Activated CD8-positive, alpha-beta T cell treated with anti-CD3 and anti-CD28 coated beads for 36 hours (primary cell): Measurements from ENCODE around the gene UNK. TPM values are rescaled to one million over a fixed set of nuclear protein-coding genes. Genes with fewer than 3 reads are reported as not detected.

Experiments used
- ATAC-seq: fragments of 200-7000 bp; cut with Tn5 transposase; one replicate; pipeline ENCODE4 v1.10.0; 2021; ENCODE audit warnings: mild to moderate bottlenecking, moderate library complexity
- CTCF ChIA-PET: fragments of 350-600 bp; sonication (Branson Sonifier 250); formaldehyde crosslinking; loops from one replicate; lab custom pipeline; 2021; ENCODE audit warnings: antibody characterized with exemption; lab: Charles Lee
- POLR2A ChIA-PET: fragments of 350-600 bp; sonication (Branson Sonifier 250); formaldehyde crosslinking; loops from one replicate; lab custom pipeline; 2021; ENCODE audit warnings: antibody characterized with exemption; lab: Charles Lee
- DNase-seq: peaks from one replicate; pipeline ENCODE4 v3.0.0-alpha.2; 2020
- H3K27ac Mint-ChIP-seq: one replicate; pipeline ENCODE4 v1.8.0; 2021; ENCODE audit warnings: mild to moderate bottlenecking, mixed read lengths
- H3K27me3 Mint-ChIP-seq: one replicate; pipeline ENCODE4 v1.8.0; 2021; ENCODE audit warnings: mixed read lengths
- H3K36me3 Mint-ChIP-seq: one replicate; pipeline ENCODE4 v1.8.0; 2021; ENCODE audit warnings: low read depth, mixed read lengths
- H3K4me1 Mint-ChIP-seq: one replicate; pipeline ENCODE4 v1.8.0; 2021; ENCODE audit warnings: low read depth, mixed read lengths
- H3K4me3 Mint-ChIP-seq: one replicate; pipeline ENCODE4 v1.8.0; 2021; ENCODE audit warnings: mild to moderate bottlenecking, moderate library complexity, mixed read lengths
- H3K9me3 Mint-ChIP-seq: one replicate; pipeline ENCODE4 v1.8.0; 2021; ENCODE audit warnings: mixed read lengths
- CTCF ChIP-seq: fragments of 200-600 bp; IDR thresholded peaks from one replicate; pipeline ENCODE4 v1.8.0; 2022; ENCODE audit warnings: antibody characterized with exemption, mild to moderate bottlenecking
- intact Hi-C: fragments of 100-400 bp; cut with micrococcal nuclease; formaldehyde crosslinking; loops from one replicate; pipeline ENCODE4 v1.10.0; 2022
- total RNA-seq, 2 experiments: library from RNA; stranded (reverse); gene quantifications; one replicate each; pipeline ENCODE4 v1.2.3, GENCODE V29; 2021

The UNK gene
- total RNA-seq, 2 experiments from 2014 or later, result 26.4 to 26.6 TPM

GRCh38 chr17:75739174-75739573 is 45.4 kb upstream of the UNK start:
- POLR2A ChIA-PET, result no interaction called here
- Mint-ChIP-seq H3K27ac (no peak overlapping the region), H3K27me3 (peaks cover 2% of the 10 kb centered on the region), H3K4me3 (no peak overlapping the region), H3K9me3 (no peaks in the 10 kb centered on the region), H3K36me3 (no peaks in the 10 kb centered on the region), H3K4me1 (peaks cover 6% of the 10 kb centered on the region)
- DNase-seq (no peak), ATAC-seq (no peak)
- CTCF ChIA-PET, result interaction anchor here (1.5 to 22.4 kb wide), 3 partner anchors 10 to 106 kb away, joined by 3 to 217 read pairs (median 14); partner anchors contain the start of gene SMIM5
- no peak for TF ChIP-seq CTCF
- intact Hi-C loops, result no loop called here

- DNase-seq, result no peak
- Mint-ChIP-seq H3K4me3 (no peak overlapping the region), H3K9me3 (no peaks in the 10 kb centered on the region), H3K36me3 (no peaks in the 10 kb centered on the region), H3K4me1 (peaks cover 4% of the 10 kb centered on the region), H3K27ac (no peak overlapping the region), H3K27me3 (peaks cover 2% of the 10 kb centered on the region)
- CTCF ChIA-PET, result interaction anchor here (1.4 to 22.4 kb wide), 2 partner anchors 10 to 106 kb away, joined by 6 to 217 read pairs; partner anchors contain the start of gene SMIM5
- no peak for TF ChIP-seq CTCF
- POLR2A ChIA-PET, result interaction anchor here (0.6 kb wide), 1 partner anchor 64 kb away, joined by 3 read pairs; no protein-coding TSS in a partner anchor
- no peak for ATAC-seq
- intact Hi-C loops, result no loop called here
These were observed 44.8 kb upstream of the UNK start for GRCh38 chr17:75739801-75740200.

GRCh38 chr17:75740215-75740614 is 44.4 kb upstream of the UNK start:
- CTCF ChIA-PET, result interaction anchor here (1.4 to 22.4 kb wide), 3 partner anchors 9 to 107 kb away, joined by 5 to 217 read pairs (median 6); partner anchors contain the start of gene SMIM5
- H3K9me3 Mint-ChIP-seq, result no peaks in the 10 kb centered on the region
- no peaks in the 10 kb centered on the region for H3K36me3 Mint-ChIP-seq
- TF ChIP-seq CTCF, result no peak
- peaks cover 2% of the 10 kb centered on the region for H3K27me3 Mint-ChIP-seq
- peaks cover 4% of the 10 kb centered on the region for H3K4me1 Mint-ChIP-seq
- H3K4me3 Mint-ChIP-seq, result no peak overlapping the region
- DNase-seq, result no peak
- ATAC-seq, result no peak
- intact Hi-C loops, result no loop called here
- POLR2A ChIA-PET, result interaction anchor here (0.6 kb wide), 1 partner anchor 64 kb away, joined by 3 read pairs; no protein-coding TSS in a partner anchor
- no peak overlapping the region for H3K27ac Mint-ChIP-seq

GRCh38 chr17:75740631-75741077 is 44.0 kb upstream of the UNK start:
- POLR2A ChIA-PET, result no interaction called here
- ATAC-seq (no peak), DNase-seq (no peak)
- H3K36me3 Mint-ChIP-seq, result no peaks in the 10 kb centered on the region
- H3K27ac Mint-ChIP-seq, result no peak overlapping the region
- CTCF ChIA-PET, result interaction anchor here (1.4 to 1.9 kb wide), 2 partner anchors 9 to 107 kb away, joined by 5 to 6 read pairs; partner anchors contain the start of gene SMIM5
- no peak for TF ChIP-seq CTCF
- no peak overlapping the region for H3K4me3 Mint-ChIP-seq
- peaks cover 2% of the 10 kb centered on the region for H3K27me3 Mint-ChIP-seq
- H3K9me3 Mint-ChIP-seq, result no peaks in the 10 kb centered on the region
- intact Hi-C loops, result no loop called here
- H3K4me1 Mint-ChIP-seq, result peaks cover 4% of the 10 kb centered on the region

GRCh38 chr17:75742337-75742736 is 42.3 kb upstream of the UNK start:
- Mint-ChIP-seq H3K27me3 (peaks cover 2% of the 10 kb centered on the region), H3K27ac (no peak overlapping the region), H3K36me3 (no peaks in the 10 kb centered on the region), H3K4me1 (peaks cover 4% of the 10 kb centered on the region), H3K4me3 (no peak overlapping the region), H3K9me3 (no peaks in the 10 kb centered on the region)
- CTCF ChIA-PET, result interaction anchor here (0.7 kb wide), 1 partner anchor 109 kb away, joined by 3 read pairs; the partner anchor contains the start of gene SMIM5
- intact Hi-C loops, result no loop called here
- TF ChIP-seq CTCF, result no peak
- no peak for DNase-seq
- POLR2A ChIA-PET, result no interaction called here
- ATAC-seq, result no peak
